ENCODE measurements around the gene PTDSS2.

The PTDSS2 gene

DNA sequence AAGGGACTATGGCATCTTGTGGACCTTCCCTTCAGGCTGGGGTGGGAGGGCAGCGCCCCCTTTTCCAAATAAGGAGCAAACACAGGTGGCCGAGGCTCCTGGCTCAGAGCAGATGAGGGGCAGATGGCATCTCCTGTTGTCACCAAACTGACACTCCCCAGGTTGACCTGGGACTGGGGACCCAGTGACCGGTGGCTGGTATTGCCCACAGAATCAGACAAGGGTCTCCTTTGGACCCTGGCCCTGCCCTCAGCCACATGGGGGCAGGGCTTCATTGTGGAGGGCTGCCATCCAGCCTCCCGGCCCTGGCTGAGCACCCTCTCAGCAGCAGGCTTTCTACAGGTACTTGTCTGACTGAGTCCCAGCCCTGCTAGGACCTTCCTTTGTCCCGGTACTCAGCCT is 34.4 kb upstream of the PTDSS2 start:
- Histone ChIP-seq H3K9me2 (replicated peaks; ENCODE audit: control insufficient read depth, low read length) (no peaks in the 10 kb centered on the region), H3K27ac (ENCODE audit: low read depth, low read length) (no peak overlapping the region), H3K36me3 (ENCODE audit: control insufficient read depth, low read length) (no peaks in the 10 kb centered on the region), H3K4me2 (ENCODE audit: low read length) (peak overlapping the region; percentile 18), H3F3A (ENCODE audit: control insufficient read depth, insufficient read depth) (no peaks in the 10 kb centered on the region), H3K4me3 (ENCODE audit: low read length) (no peak overlapping the region), H3K27me3 (ENCODE audit: control insufficient read depth, low read length) (peaks cover 23% of the 10 kb centered on the region), H4K20me1 (ENCODE audit: control insufficient read depth, insufficient read depth, low read depth, low read length) (no peaks in the 10 kb centered on the region), H3K4me1 (ENCODE audit: control insufficient read depth, low read length) (peaks cover 20% of the 10 kb centered on the region), H3K79me2 (ENCODE audit: control insufficient read depth, low read length) (no peaks in the 10 kb centered on the region), H3K9me3 (ENCODE audit: control insufficient read depth, insufficient read depth, low read length) (no peaks in the 10 kb centered on the region)
- no peak for TF ChIP-seq EZH2phosphoT487 (IDR thresholded peaks at IDR 0.05; ENCODE audit: borderline replicate concordance, low read length)
- TF ChIP-seq, protein P1, sequence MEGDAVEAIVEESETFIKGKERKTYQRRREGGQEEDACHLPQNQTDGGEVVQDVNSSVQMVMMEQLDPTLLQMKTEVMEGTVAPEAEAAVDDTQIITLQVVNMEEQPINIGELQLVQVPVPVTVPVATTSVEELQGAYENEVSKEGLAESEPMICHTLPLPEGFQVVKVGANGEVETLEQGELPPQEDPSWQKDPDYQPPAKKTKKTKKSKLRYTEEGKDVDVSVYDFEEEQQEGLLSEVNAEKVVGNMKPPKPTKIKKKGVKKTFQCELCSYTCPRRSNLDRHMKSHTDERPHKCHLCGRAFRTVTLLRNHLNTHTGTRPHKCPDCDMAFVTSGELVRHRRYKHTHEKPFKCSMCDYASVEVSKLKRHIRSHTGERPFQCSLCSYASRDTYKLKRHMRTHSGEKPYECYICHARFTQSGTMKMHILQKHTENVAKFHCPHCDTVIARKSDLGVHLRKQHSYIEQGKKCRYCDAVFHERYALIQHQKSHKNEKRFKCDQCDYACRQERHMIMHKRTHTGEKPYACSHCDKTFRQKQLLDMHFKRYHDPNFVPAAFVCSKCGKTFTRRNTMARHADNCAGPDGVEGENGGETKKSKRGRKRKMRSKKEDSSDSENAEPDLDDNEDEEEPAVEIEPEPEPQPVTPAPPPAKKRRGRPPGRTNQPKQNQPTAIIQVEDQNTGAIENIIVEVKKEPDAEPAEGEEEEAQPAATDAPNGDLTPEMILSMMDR (IDR thresholded peaks at IDR 0.05; ENCODE audit: low read depth, low read length, poor library complexity, severe bottlenecking), result peak; percentile 31

DNA sequence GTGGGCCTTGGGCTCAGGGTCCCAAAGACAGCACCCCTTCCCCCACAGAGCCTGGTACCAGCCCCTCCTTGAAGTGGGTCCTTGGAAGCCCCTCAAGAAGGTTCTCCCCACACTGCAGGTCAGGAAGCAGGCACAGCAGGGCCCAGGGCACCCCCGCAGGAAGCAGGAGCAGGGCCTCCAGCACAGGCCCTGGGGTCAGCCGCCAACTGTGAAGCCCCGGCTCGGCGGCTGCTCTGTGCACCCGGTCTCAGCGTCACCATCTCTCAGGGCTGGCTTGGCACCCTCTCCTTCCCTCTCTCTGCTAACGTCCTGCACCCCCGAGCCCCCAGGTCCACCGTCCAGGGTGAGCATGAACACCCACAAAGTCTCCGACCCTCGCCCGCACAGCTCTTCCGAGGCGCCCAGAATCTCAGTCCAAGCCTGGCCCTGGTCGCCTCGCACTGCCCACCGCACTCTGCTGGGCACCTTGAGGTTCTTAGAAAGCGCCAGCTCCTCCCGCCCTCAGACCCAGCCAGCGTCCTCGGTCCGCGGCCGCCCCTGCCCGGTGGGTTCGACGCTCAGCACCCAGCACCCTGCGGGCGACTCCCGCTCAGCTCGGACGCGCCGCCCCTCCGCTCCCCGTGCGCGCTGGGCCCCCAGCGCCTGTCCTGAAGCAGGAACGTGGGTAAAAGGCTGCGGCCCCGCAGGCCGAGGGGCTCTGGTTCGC is 33.9 kb upstream of the PTDSS2 start:
- H3K4me1 ChIP-seq (ENCODE audit: control insufficient read depth, low read length), result peaks cover 20% of the 10 kb centered on the region

DNA sequence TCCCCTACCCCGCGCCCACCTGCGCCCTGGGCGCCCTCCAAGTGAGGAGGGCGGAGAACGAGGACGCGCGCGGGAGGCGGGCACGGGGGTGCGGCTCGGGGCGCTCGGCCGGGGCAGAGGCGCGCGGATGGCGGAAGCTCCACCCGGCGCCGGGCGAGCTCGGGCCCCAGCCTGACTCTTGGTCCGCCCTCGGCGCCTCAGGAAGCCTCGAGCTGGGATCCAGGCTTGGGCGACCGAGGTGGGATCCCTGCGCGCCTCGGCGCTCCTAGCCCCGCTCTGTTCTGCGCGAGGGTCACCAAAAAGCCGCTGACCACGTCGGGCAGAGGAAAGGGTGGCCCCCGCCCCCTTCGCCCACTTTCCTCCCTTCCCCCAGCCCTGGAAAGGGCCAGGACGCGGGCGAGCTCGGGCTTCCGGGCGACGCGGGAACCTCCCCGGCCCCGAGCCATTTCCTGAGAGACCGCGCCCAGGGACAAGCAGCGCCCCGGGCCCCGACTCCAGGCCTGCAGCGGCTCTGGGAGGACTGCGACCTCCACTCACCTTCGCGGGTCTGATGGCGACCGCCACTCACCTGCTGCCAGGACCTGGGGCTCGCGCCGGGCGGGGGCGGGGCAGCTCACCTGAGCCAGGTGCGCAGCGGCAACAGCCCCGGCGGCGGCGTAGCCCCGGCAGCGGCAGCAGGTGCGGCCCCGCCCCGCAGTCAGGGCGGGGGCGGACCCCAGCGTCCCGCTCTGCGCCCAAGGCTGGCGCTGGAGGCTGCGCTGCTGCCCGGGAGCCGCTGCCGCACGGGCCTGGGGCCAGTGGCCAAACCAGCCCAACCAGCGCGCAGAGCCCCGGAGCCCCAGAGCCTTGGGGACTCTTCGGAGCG is 33.1 kb upstream of the PTDSS2 start:
- no peak overlapping the region for H3K27ac ChIP-seq (ENCODE audit: low read depth, low read length)
- H4K20me1 ChIP-seq (ENCODE audit: control insufficient read depth, insufficient read depth, low read depth, low read length), result no peaks in the 10 kb centered on the region
- H3K36me3 ChIP-seq (ENCODE audit: control insufficient read depth, low read length), result no peaks in the 10 kb centered on the region
- peaks cover 23% of the 10 kb centered on the region for H3K27me3 ChIP-seq (ENCODE audit: control insufficient read depth, low read length)
- peaks cover 20% of the 10 kb centered on the region for H3K4me1 ChIP-seq (ENCODE audit: control insufficient read depth, low read length)
- no peak for TF ChIP-seq EZH2phosphoT487 (IDR thresholded peaks at IDR 0.05; ENCODE audit: borderline replicate concordance, low read length)
- TF ChIP-seq, protein P1 (IDR thresholded peaks at IDR 0.05; ENCODE audit: low read depth, low read length, poor library complexity, severe bottlenecking), result no peak
- no peaks in the 10 kb centered on the region for H3K9me3 ChIP-seq (ENCODE audit: control insufficient read depth, insufficient read depth, low read length)
- peak overlapping the region; percentile 55 for H3K4me2 ChIP-seq (ENCODE audit: low read length)
- H3K4me3 ChIP-seq (ENCODE audit: low read length), result peak overlapping the region; percentile 46; the same call in 1 of the 2 replicates
- no peaks in the 10 kb centered on the region for H3F3A ChIP-seq (ENCODE audit: control insufficient read depth, insufficient read depth)
- no peaks in the 10 kb centered on the region for H3K9me2 ChIP-seq (replicated peaks; ENCODE audit: control insufficient read depth, low read length)
- no peaks in the 10 kb centered on the region for H3K79me2 ChIP-seq (ENCODE audit: control insufficient read depth, low read length)

More for the DNA sequence above, 33.9 kb upstream of the PTDSS2 start:
- Histone ChIP-seq H3K4me2 (ENCODE audit: low read length) (peak overlapping the region; percentile 55), H3K9me3 (ENCODE audit: control insufficient read depth, insufficient read depth, low read length) (no peaks in the 10 kb centered on the region), H4K20me1 (ENCODE audit: control insufficient read depth, insufficient read depth, low read depth, low read length) (no peaks in the 10 kb centered on the region), H3K9me2 (replicated peaks; ENCODE audit: control insufficient read depth, low read length) (no peaks in the 10 kb centered on the region), H3F3A (ENCODE audit: control insufficient read depth, insufficient read depth) (no peaks in the 10 kb centered on the region), H3K27ac (ENCODE audit: low read depth, low read length) (no peak overlapping the region), H3K27me3 (ENCODE audit: control insufficient read depth, low read length) (peaks cover 23% of the 10 kb centered on the region), H3K4me3 (ENCODE audit: low read length) (peak overlapping the region; percentile 46; the same call in 1 of the 2 replicates), H3K36me3 (ENCODE audit: control insufficient read depth, low read length) (no peaks in the 10 kb centered on the region), H3K79me2 (ENCODE audit: control insufficient read depth, low read length) (no peaks in the 10 kb centered on the region)
- no peak for TF ChIP-seq EZH2phosphoT487 (IDR thresholded peaks at IDR 0.05; ENCODE audit: borderline replicate concordance, low read length)
- TF ChIP-seq, protein P1 (IDR thresholded peaks at IDR 0.05; ENCODE audit: low read depth, low read length, poor library complexity, severe bottlenecking), result no peak

Data from DOHH2 (cell line).